Stimulated activated CD4-positive, alpha-beta T cell treated with anti-CD3 and anti-CD28 coated beads, TNF-alpha, amount 100 ng/mL, for 48 hours (primary cell): ENCODE measurements around the gene RANGAP1.
"Not testable (repeated sequence)": the region's sequence is repeated elsewhere in the genome, so short reads cannot be mapped to it uniquely, and the experiment has no call there.

ENCODE experiments used
- DNase-seq, 3 donors: peaks; one replicate each; pipeline ENCODE4 v3.0.0-alpha.2; 2020; ENCODE audit warnings: low read depth in 3 of 3

RANGAP1 gene

GRCh38 chr22:41300661-41301060 lies 14.7 kb upstream of the RANGAP1 start:
- DNase-seq: no peak

GRCh38 chr22:41296826-41297667 lies 11.1 kb upstream of the RANGAP1 start:
- no peak for DNase-seq

- DNase-seq: not testable (repeated sequence)
Measured at GRCh38 chr22:41294816-41295215, 8.8 kb upstream of the RANGAP1 start.

GRCh38 chr22:41290262-41291221 lies 4.6 kb upstream of the RANGAP1 start:
- DNase-seq: no peak

- DNase-seq: no peak
Measured at GRCh38 chr22:41289671-41290070, 3.7 kb upstream of the RANGAP1 start.

GRCh38 chr22:41288245-41288946 lies 2.4 kb upstream of the RANGAP1 start:
- DNase-seq: no peak

- DNase-seq: peak in 2 of 3 donors; percentile 18 to 38
Measured at GRCh38 chr22:41286639-41287091, 678 bp upstream of the RANGAP1 start.

- DNase-seq: peak; percentile 79 to 90 (median 81)
Measured at GRCh38 chr22:41285441-41285819, 557 bp downstream of the RANGAP1 start.

- no peak for DNase-seq
Measured at GRCh38 chr22:41284465-41284864, 1.5 kb downstream of the RANGAP1 start.

GRCh38 chr22:41280854-41281253 lies 5.1 kb downstream of the RANGAP1 start:
- no peak for DNase-seq

- no peak for DNase-seq
Measured at GRCh38 chr22:41280065-41280464, 5.9 kb downstream of the RANGAP1 start.

- no peak for DNase-seq
Measured at GRCh38 chr22:41274856-41275255, 11.1 kb downstream of the RANGAP1 start.

- no peak for DNase-seq
Measured at GRCh38 chr22:41273128-41273527, 12.9 kb downstream of the RANGAP1 start.

GRCh38 chr22:41271787-41272186 lies 14.2 kb downstream of the RANGAP1 start:
- no peak for DNase-seq

- DNase-seq: no peak
Measured at GRCh38 chr22:41267958-41268357, 18.0 kb downstream of the RANGAP1 start.

- no peak for DNase-seq
Measured at GRCh38 chr22:41264408-41264941, 21.5 kb downstream of the RANGAP1 start.

- DNase-seq: no peak
Measured at GRCh38 chr22:41263704-41264103, 22.3 kb downstream of the RANGAP1 start.

GRCh38 chr22:41262250-41262765 lies 23.7 kb downstream of the RANGAP1 start:
- no peak for DNase-seq

- no peak for DNase-seq
Measured at GRCh38 chr22:41261541-41262249, 24.3 kb downstream of the RANGAP1 start.

- no peak for DNase-seq
Measured at GRCh38 chr22:41260871-41261270, 25.1 kb downstream of the RANGAP1 start.

- not testable (repeated sequence) for DNase-seq
Measured at GRCh38 chr22:41259756-41260155, 26.2 kb downstream of the RANGAP1 start.
